ENCODE measurements around the gene NIPAL3.

The NIPAL3 gene

DNA sequence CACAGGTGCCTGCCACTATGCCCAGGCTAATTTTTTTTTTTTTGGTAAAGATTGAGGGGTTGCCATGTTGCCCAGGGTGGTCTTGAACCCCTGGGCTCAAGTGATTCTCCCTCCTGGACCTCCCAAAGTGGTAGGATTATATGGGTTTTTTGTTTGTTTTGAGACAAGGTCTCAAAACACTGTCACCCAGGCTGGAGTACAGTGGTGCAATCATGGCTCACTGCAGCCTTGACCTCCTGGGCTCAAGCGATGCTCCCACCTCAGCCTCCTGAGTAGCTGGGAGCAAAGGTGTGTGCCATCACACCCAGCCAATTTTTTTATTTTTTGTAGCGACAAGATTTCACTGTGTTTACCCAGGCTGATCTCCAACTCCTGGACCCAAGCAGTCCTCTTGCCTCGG, 78.2 kb downstream of the NIPAL3 start:
- no peak for DNase-seq (ENCODE audit: low read depth)
- H3K4me3 ChIP-seq (ENCODE audit: low read depth, low read length) = no peak overlapping the region
- TF ChIP-seq, protein P1, sequence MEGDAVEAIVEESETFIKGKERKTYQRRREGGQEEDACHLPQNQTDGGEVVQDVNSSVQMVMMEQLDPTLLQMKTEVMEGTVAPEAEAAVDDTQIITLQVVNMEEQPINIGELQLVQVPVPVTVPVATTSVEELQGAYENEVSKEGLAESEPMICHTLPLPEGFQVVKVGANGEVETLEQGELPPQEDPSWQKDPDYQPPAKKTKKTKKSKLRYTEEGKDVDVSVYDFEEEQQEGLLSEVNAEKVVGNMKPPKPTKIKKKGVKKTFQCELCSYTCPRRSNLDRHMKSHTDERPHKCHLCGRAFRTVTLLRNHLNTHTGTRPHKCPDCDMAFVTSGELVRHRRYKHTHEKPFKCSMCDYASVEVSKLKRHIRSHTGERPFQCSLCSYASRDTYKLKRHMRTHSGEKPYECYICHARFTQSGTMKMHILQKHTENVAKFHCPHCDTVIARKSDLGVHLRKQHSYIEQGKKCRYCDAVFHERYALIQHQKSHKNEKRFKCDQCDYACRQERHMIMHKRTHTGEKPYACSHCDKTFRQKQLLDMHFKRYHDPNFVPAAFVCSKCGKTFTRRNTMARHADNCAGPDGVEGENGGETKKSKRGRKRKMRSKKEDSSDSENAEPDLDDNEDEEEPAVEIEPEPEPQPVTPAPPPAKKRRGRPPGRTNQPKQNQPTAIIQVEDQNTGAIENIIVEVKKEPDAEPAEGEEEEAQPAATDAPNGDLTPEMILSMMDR (IDR thresholded peaks at IDR 0.05; ENCODE audit: insufficient read depth, low read depth, low read length, missing control alignments) = no peak

DNA sequence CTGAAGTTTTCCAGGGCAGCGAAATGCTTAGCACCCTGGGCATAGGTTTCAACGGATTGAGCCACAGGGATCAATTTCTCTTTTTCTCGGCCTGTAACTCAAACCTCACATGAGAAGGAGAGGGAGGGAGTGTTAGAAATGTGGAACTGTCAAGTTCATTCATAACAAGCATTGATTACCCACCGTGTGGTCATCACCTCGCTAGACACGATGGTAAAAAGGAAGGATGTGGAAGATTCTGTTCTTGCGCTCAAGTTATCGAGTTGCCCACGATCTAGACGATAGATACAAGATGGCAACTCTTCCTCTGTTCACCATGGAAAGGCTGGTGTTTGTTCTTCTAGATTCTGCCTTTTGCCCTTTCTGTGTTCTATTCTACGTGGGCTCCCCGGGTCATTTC, 83.0 kb downstream of the NIPAL3 start:
- DNase-seq (ENCODE audit: low read depth) = no peak
- TF ChIP-seq, protein P1 (IDR thresholded peaks at IDR 0.05; ENCODE audit: insufficient read depth, low read depth, low read length, missing control alignments) = no peak
- no peak overlapping the region for H3K4me3 ChIP-seq (ENCODE audit: low read depth, low read length)

DNA sequence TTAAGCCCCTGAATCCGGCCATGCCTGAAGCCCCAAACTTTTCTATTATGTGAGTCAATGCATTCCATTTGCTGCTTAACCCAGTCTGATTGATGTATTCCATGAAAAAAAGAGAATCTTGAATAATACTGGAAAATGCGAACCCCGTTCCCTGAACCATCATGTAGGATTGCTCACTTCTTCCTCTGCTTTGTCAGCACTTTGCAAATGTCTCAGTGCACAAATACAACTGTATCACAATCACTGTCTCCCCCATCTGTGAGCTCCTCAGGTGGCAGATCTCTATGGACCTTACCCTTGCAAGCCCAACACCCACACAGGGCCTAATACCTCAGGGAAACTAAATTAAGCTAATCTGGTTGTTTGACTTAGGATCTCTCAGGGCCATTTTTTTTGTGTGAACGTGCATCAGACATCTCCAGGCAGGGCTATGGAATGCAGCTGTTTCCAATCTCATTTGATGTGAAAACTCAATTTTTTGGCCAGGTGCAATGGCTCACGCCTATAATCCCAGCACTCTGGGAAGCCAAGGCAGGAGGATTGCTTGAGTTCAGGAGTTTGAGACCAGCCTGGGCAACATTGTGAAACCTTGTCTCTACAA, 84.9 kb downstream of the NIPAL3 start:
- TF ChIP-seq, protein P1 (IDR thresholded peaks at IDR 0.05; ENCODE audit: insufficient read depth, low read depth, low read length, missing control alignments) = no peak
- DNase-seq (ENCODE audit: low read depth) = no peak
- no peak overlapping the region for H3K4me3 ChIP-seq (ENCODE audit: low read depth, low read length)

DNA sequence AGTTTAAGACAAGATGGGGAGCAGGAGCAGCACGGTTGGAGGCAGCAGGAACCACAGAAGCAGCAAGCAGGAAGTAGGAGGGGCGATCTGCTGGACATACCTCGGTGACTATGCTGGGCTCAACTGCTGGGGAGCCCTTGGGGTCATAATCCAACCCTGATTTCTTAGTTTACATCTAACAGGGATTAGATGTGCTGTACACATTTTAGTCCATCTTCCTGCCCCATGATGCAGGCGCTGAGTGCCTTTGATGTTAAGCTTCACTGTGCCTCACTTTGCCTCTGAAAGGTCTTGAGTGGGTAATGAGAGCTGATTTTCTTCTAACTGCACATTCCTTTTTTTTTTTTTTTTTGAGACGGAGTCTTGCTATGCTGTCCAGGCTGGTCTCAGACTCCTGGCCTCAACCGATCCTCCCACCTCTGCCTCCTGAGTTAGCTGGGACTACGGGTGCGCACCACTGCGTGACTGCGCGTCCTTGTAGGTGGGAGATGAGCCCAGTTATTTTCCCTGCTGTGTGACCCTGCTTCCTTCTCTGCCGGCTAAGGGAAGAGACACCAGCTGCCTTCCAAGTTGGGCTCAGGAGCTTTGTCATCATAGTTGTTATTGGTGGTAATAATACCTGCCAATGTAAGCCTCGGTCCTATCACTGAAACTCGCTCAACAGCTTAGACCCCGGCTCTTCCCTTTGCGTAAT, 85.9 kb downstream of the NIPAL3 start:
- H3K4me3 ChIP-seq (ENCODE audit: low read depth, low read length) = no peak overlapping the region
- TF ChIP-seq, protein P1 (IDR thresholded peaks at IDR 0.05; ENCODE audit: insufficient read depth, low read depth, low read length, missing control alignments) = no peak
- peak; percentile 49 for DNase-seq (ENCODE audit: low read depth)

DNA sequence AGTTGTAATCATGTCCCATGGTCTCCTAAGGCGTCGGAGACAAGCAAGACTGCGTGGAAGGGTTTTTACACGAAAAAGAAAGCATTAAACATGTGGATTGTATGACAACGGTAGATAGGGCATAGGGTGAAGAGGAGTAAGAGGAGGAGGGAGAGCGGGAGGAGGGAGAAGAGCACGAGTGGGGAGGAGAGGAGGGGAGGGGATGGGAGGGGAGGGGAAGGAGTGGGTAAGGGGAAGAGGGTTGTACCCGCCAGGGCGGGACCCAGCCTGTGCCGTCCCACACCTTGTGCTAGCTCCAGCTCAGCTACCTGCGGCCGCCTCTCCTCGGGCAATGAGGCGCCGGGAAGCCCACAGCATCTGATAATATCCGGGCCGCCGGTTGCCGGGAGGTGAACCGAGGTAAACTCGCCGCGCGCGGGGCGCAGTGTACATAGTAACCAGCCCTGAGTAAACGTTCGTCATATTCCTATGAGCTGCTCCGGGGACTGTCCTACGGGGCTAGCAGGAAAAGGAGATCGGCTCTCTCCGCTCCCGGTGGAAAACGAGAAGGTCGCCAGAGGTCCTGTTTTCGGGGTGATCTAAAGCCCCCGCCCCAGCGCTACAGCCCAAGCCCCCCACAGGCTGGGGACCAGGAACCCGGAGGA, 86.6 kb downstream of the NIPAL3 start:
- peak; percentile 15 for DNase-seq (ENCODE audit: low read depth)
- TF ChIP-seq, protein P1 (IDR thresholded peaks at IDR 0.05; ENCODE audit: insufficient read depth, low read depth, low read length, missing control alignments) = no peak
- H3K4me3 ChIP-seq (ENCODE audit: low read depth, low read length) = peak overlapping the region; percentile 67

DNA sequence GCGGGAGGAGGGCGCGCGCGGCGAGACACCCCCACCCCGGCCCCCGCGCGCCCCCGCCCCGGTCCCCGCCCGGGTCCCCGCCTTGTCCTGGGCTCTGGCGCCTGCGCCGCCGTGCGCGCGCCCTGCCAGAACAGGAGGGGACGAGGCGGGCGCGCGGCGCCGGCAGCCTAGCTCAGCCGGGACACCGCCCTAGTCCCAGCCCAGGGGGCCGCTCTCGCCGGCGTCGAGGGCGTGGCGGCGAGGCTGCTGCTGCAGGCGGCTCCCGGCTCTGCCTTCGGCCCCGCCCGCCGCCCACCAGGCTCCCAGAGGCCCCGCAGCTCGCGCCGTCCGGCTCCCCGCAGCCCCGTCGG, 87.1 kb downstream of the NIPAL3 start, which contains the start of gene RCAN3:
TSS of gene RCAN3 (plus strand) at position 128 of the 350 bp plus-strand sequence. CDS start 11,537 bp downstream, outside the sequence.
- TF ChIP-seq, protein P1 (IDR thresholded peaks at IDR 0.05; ENCODE audit: insufficient read depth, low read depth, low read length, missing control alignments) = no peak
- H3K4me3 ChIP-seq (ENCODE audit: low read depth, low read length) = peak within 1 kb of the TSS; percentile 67
- peak; percentile 83 for DNase-seq (ENCODE audit: low read depth)

All from GM12865 (cell line).